GM13976 (cell line): ENCODE data around the gene ZFX.

Experiments used
- DNase-seq: peaks from one replicate; pipeline ENCODE4 v3.0.0; 2012; ENCODE audit warnings: low spot score
- in situ Hi-C: fragments of 300-500 bp; cut with MboI; formaldehyde crosslinking; loops from one replicate; pipeline ENCODE4 v1.12.0; 2022; ENCODE audit warnings: low sequenced_read_pairs, mixed read lengths, inconsistent platforms; ENCODE audit not compliant: unreplicated experiment
- TF ChIP-seq, protein P1 (sequence below): IDR thresholded peaks from 2 replicates; pipeline ENCODE4 v1.5.1; 2012; ENCODE audit warnings: borderline replicate concordance, mild to moderate bottlenecking; ENCODE audit not compliant: insufficient read depth; ENCODE audit errors: extremely low read depth, missing control alignments, control extremely low read depth

ZFX gene

GRCh38 chrX:24262309-24262708, 112.8 kb downstream of the ZFX start:
- in situ Hi-C loops, result no loop called here
- no peak for DNase-seq
- TF ChIP-seq, protein P1, sequence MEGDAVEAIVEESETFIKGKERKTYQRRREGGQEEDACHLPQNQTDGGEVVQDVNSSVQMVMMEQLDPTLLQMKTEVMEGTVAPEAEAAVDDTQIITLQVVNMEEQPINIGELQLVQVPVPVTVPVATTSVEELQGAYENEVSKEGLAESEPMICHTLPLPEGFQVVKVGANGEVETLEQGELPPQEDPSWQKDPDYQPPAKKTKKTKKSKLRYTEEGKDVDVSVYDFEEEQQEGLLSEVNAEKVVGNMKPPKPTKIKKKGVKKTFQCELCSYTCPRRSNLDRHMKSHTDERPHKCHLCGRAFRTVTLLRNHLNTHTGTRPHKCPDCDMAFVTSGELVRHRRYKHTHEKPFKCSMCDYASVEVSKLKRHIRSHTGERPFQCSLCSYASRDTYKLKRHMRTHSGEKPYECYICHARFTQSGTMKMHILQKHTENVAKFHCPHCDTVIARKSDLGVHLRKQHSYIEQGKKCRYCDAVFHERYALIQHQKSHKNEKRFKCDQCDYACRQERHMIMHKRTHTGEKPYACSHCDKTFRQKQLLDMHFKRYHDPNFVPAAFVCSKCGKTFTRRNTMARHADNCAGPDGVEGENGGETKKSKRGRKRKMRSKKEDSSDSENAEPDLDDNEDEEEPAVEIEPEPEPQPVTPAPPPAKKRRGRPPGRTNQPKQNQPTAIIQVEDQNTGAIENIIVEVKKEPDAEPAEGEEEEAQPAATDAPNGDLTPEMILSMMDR, result no peak

DNA sequence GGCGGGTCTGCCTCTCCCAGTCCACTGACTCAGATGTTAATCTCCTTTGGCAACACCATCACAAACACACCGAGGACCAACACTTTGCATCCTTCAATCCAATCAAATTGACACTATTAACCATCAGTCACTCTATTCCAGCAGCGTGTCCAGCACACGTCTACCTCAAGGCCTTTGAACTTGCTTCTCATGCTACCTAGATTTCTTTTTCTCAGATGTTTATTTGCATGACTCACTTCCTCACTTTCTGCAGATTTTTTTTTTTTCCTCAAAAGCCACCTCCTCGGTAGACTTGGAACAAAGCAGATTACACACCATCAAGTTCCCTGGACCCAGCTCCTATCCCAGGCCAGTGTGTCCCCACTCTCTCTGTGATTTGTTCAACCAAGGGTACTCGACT, 114.9 kb downstream of the ZFX start:
- in situ Hi-C loops, result no loop called here
- TF ChIP-seq, protein P1, result no peak
- DNase-seq, result no peak
